Suprapubic skin (tissue), 4 donors: ENCODE data around the gene TMEM267. TPM values are rescaled to one million over a fixed set of nuclear protein-coding genes. Genes with fewer than 3 reads are reported as not detected.
A peak's percentile ranks its signal among the peaks of the same experiment; 100 is the strongest.

Experiments
- DNase-seq, 2 donors: peaks; one replicate each; pipeline ENCODE4 v3.0.0-alpha.2; 2019; ENCODE audit warnings: low spot score in 2 of 2
- H3K27ac ChIP-seq: fragments of 200-600 bp; sonication (generic); one replicate; pipeline ENCODE4 v1.5.1; 2019
- H3K27me3 ChIP-seq: fragments of 200-600 bp; sonication (generic); one replicate; pipeline ENCODE4 v1.5.1; 2019
- H3K36me3 ChIP-seq: fragments of 200-600 bp; sonication (generic); one replicate; pipeline ENCODE4 v1.5.1; 2019
- H3K4me1 ChIP-seq: fragments of 200-600 bp; sonication (generic); one replicate; pipeline ENCODE4 v1.5.1; 2019
- H3K4me3 ChIP-seq: fragments of 200-600 bp; sonication (generic); one replicate; pipeline ENCODE4 v1.5.1; 2019; ENCODE audit warnings: mild to moderate bottlenecking
- H3K9me3 ChIP-seq: fragments of 200-600 bp; sonication (generic); one replicate; pipeline ENCODE4 v1.5.1; 2019
- EP300 ChIP-seq: sonication (generic); formaldehyde crosslinking; IDR thresholded peaks from one replicate; pipeline ENCODE4 v1.6.1; 2017; ENCODE audit warnings: antibody characterized with exemption
- POLR2A ChIP-seq, 2 donors: fragments of 450-650 bp; IDR thresholded peaks; one replicate each; pipeline ENCODE4 v1.6.1; 2017; ENCODE audit warnings: antibody characterized with exemption in 2 of 2, mild to moderate bottlenecking in 2 of 2, moderate library complexity in 2 of 2
- POLR2AphosphoS5 ChIP-seq, 3 donors: sonication (generic); formaldehyde crosslinking; IDR thresholded peaks; one replicate each; pipeline ENCODE4 v1.6.1; 2017; ENCODE audit warnings: antibody characterized with exemption in 3 of 3
- WGBS: methylation state at CpG from one replicate; pipeline ENCODE4 v1.1.5; 2018; 5-methylcytosine and 5-hydroxymethylcytosine counted together
- total RNA-seq, 4 donors: library from RNA; depleted of rRNA; stranded (reverse); fragments of >200 nt; gene quantifications; one replicate each; pipeline ENCODE4 v1.1.0, GENCODE V29; 2016
- TF ChIP-seq, protein P1 (sequence below), 2 donors: fragments of 200-600 bp in 1 of 2; fragments of 450-650 bp in 1 of 2; sonication (generic) in 1 of 2; IDR thresholded peaks; one replicate each; pipeline ENCODE4 v1.5.1; 2016 to 2019; ENCODE audit warnings: antibody characterized with exemption in 2 of 2, mild to moderate bottlenecking in 1 of 2, moderate library complexity in 1 of 2

The TMEM267 gene
- total RNA-seq, 4 donors from 2014 or later: 4.8 to 13.4 (median 10.6) TPM

- TF ChIP-seq POLR2AphosphoS5 (IDR thresholded peaks at IDR 0.05): no peak
- TF ChIP-seq EP300: no peak
- TF ChIP-seq POLR2A (IDR thresholded peaks at IDR 0.05): no peak
- TF ChIP-seq, protein P1, sequence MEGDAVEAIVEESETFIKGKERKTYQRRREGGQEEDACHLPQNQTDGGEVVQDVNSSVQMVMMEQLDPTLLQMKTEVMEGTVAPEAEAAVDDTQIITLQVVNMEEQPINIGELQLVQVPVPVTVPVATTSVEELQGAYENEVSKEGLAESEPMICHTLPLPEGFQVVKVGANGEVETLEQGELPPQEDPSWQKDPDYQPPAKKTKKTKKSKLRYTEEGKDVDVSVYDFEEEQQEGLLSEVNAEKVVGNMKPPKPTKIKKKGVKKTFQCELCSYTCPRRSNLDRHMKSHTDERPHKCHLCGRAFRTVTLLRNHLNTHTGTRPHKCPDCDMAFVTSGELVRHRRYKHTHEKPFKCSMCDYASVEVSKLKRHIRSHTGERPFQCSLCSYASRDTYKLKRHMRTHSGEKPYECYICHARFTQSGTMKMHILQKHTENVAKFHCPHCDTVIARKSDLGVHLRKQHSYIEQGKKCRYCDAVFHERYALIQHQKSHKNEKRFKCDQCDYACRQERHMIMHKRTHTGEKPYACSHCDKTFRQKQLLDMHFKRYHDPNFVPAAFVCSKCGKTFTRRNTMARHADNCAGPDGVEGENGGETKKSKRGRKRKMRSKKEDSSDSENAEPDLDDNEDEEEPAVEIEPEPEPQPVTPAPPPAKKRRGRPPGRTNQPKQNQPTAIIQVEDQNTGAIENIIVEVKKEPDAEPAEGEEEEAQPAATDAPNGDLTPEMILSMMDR (IDR thresholded peaks at IDR 0.05): no peak
- no peak for DNase-seq
Measured at GRCh38 chr5:43437062-43437660, 46.5 kb downstream of the TMEM267 start.

GRCh38 chr5:43433382-43433781 lies 50.3 kb downstream of the TMEM267 start:
- Histone ChIP-seq H3K27me3 (no peaks in the 10 kb centered on the region), H3K4me3 (no peak overlapping the region), H3K36me3 (no peaks in the 10 kb centered on the region), H3K27ac (peak overlapping the region; percentile 22), H3K4me1 (peaks cover 19% of the 10 kb centered on the region), H3K9me3 (no peaks in the 10 kb centered on the region)
- WGBS: 74% methylated on average over 4 of the region's 4 CpGs
- TF ChIP-seq POLR2A (IDR thresholded peaks at IDR 0.05) (no peak), POLR2AphosphoS5 (IDR thresholded peaks at IDR 0.05) (no peak), EP300 (no peak)
- TF ChIP-seq, protein P1 (IDR thresholded peaks at IDR 0.05): no peak
- no peak for DNase-seq

More at GRCh38 chr5:43437062-43437660, 46.5 kb downstream of the TMEM267 start:
- H3K36me3 ChIP-seq: no peaks in the 10 kb centered on the region
- no peak overlapping the region for H3K4me3 ChIP-seq
- peaks cover 15% of the 10 kb centered on the region for H3K4me1 ChIP-seq
- no peaks in the 10 kb centered on the region for H3K27me3 ChIP-seq
- 97% methylated on average over 3 of the region's 3 CpGs for WGBS
- peaks cover 4% of the 10 kb centered on the region for H3K9me3 ChIP-seq
- no peak overlapping the region for H3K27ac ChIP-seq

DNA sequence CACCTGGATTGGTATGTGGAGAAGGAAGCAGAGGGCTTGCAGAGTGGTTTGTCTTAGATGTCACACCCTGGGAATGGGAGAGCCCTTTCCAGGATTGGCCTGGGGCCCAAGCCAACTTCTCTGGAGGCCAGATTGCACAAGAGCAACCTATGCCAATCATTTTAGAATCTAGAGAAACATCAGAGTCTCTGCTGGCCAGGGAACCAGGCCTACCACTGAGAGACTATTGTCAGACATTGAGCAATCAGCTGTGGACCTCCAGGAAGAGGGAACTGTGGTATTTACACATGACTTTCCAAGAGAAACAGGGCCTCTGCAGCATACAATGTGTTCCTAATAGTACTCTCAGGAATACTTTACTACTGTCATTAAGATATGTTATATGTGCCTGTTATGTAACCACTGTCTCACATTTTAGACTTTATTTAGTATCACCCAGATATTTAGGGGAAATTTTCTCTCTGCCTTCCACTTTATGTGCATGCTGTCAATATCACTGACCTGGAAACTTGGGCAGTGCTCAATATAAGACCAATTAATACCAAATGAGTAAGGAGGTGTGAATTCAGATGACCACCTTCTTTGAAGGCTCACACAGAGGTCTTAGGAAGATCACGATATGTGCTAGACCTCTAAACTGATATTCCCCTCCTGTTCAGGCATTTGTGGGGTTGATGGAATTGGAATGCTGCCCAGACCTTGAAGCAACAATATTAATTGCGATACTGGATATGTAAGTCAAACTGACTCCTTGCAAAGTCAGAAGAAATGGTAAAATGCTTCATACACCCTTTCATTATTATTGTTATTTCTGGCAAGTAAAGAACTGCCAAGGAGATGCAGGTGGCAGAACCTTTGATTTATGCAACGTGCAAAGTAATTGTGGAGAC lies 50.9 kb downstream of the TMEM267 start:
- H3K36me3 ChIP-seq: no peaks in the 10 kb centered on the region
- peak overlapping the region; percentile 22 for H3K27ac ChIP-seq
- no peaks in the 10 kb centered on the region for H3K9me3 ChIP-seq
- 52% methylated on average over 3 of the region's 3 CpGs for WGBS
- no peaks in the 10 kb centered on the region for H3K27me3 ChIP-seq
- TF ChIP-seq POLR2AphosphoS5 (IDR thresholded peaks at IDR 0.05): peak in 2 of 3 donors; percentile 73 to 77
- TF ChIP-seq, protein P1 (IDR thresholded peaks at IDR 0.05): no peak
- H3K4me3 ChIP-seq: no peak overlapping the region
- DNase-seq: peak; percentile 73 to 82
- H3K4me1 ChIP-seq: peaks cover 19% of the 10 kb centered on the region

DNA sequence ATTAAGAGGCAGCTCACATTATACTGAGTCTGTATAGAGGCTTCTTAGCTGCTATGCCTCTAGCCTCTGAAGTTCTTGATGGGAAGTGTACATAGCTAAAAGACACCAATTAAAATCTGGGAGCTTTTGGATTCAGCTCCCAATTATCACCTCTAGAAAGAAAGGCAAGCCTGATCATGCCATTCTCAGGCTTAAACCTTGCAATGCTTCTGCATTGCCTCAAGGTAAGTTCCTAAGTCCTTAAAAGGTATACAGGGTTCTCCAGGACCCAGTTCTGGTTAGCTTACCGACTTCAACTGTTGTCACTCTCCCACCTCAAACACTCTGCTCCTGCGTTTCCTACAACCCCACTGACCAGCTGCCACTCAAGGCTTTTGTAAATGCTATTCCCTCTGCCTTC lies 54.0 kb downstream of the TMEM267 start:
- no peak overlapping the region for H3K4me3 ChIP-seq
- H3K4me1 ChIP-seq: peaks cover 19% of the 10 kb centered on the region
- DNase-seq: no peak
- H3K9me3 ChIP-seq: no peaks in the 10 kb centered on the region
- no peaks in the 10 kb centered on the region for H3K27me3 ChIP-seq
- TF ChIP-seq, protein P1 (IDR thresholded peaks at IDR 0.05): no peak
- TF ChIP-seq EP300: no peak
- TF ChIP-seq POLR2A (IDR thresholded peaks at IDR 0.05): no peak
- no peak for TF ChIP-seq POLR2AphosphoS5 (IDR thresholded peaks at IDR 0.05)
- H3K27ac ChIP-seq: no peak overlapping the region
- WGBS: 48% methylated on average over 2 of the region's 2 CpGs
- no peaks in the 10 kb centered on the region for H3K36me3 ChIP-seq

- H3K36me3 ChIP-seq: no peaks in the 10 kb centered on the region
- H3K27ac ChIP-seq: no peak overlapping the region
- no peak overlapping the region for H3K4me3 ChIP-seq
- no peaks in the 10 kb centered on the region for H3K27me3 ChIP-seq
- WGBS: 89% methylated on average over 7 of the region's 7 CpGs
- TF ChIP-seq, protein P1 (IDR thresholded peaks at IDR 0.05): no peak
- TF ChIP-seq EP300: no peak
- no peak for TF ChIP-seq POLR2A (IDR thresholded peaks at IDR 0.05)
- TF ChIP-seq POLR2AphosphoS5 (IDR thresholded peaks at IDR 0.05): no peak
- peaks cover 19% of the 10 kb centered on the region for H3K4me1 ChIP-seq
- DNase-seq: no peak
- no peaks in the 10 kb centered on the region for H3K9me3 ChIP-seq
Measured at GRCh38 chr5:43429016-43429415, 54.6 kb downstream of the TMEM267 start.
